DND-41 (cell line): ENCODE data around the gene MBD6.

Source experiments
- CTCF ChIP-seq: IDR thresholded peaks from 2 replicates; pipeline ENCODE4 v1.5.1; 2012; ENCODE audit warnings: borderline replicate concordance, low read length, moderate library complexity, mild to moderate bottlenecking; ENCODE audit not compliant: poor library complexity, severe bottlenecking; ENCODE audit errors: extremely low read depth
- EZH2 ChIP-seq: IDR thresholded peaks from 3 replicates; pipeline ENCODE4 v1.6.1; 2012; ENCODE audit warnings: borderline replicate concordance, low read depth, mild to moderate bottlenecking, moderate library complexity, low read length, inconsistent platforms; ENCODE audit not compliant: severe bottlenecking

GRCh38 chr12:57515408-57515933, 7.2 kb upstream of the MBD6 start:
- no peak for TF ChIP-seq CTCF
- no peak for TF ChIP-seq EZH2
